Measurements from ENCODE around the gene ABHD17A.
A peak's percentile ranks its signal among the peaks of the same experiment; 100 is the strongest.

The ABHD17A gene

DNA sequence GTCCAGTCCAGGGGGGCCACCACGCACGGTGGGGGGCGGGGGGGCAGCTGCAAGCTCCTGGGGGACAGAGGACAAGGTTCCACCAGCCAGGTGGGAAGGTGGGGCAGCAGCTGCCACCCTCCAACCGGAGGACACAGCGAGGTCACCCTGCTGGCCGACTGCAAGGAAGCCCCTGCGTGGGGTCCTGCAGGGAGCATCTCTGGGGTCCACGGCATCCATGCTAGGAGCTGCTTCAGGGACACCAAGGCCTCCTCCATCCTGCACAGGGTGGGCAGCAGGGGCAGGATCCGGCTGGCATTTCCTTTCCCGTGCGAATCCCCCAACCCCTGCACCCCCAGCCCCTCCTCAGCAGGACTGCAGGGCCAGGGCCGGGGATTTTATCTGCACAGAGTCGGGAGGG is 13.7 kb downstream of the ABHD17A start:
- peak overlapping the region; percentile 98 for H3K27ac ChIP-seq
- TF ChIP-seq, protein P1, sequence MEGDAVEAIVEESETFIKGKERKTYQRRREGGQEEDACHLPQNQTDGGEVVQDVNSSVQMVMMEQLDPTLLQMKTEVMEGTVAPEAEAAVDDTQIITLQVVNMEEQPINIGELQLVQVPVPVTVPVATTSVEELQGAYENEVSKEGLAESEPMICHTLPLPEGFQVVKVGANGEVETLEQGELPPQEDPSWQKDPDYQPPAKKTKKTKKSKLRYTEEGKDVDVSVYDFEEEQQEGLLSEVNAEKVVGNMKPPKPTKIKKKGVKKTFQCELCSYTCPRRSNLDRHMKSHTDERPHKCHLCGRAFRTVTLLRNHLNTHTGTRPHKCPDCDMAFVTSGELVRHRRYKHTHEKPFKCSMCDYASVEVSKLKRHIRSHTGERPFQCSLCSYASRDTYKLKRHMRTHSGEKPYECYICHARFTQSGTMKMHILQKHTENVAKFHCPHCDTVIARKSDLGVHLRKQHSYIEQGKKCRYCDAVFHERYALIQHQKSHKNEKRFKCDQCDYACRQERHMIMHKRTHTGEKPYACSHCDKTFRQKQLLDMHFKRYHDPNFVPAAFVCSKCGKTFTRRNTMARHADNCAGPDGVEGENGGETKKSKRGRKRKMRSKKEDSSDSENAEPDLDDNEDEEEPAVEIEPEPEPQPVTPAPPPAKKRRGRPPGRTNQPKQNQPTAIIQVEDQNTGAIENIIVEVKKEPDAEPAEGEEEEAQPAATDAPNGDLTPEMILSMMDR (conservative IDR thresholded peaks at IDR 0.05), result no peak

DNA sequence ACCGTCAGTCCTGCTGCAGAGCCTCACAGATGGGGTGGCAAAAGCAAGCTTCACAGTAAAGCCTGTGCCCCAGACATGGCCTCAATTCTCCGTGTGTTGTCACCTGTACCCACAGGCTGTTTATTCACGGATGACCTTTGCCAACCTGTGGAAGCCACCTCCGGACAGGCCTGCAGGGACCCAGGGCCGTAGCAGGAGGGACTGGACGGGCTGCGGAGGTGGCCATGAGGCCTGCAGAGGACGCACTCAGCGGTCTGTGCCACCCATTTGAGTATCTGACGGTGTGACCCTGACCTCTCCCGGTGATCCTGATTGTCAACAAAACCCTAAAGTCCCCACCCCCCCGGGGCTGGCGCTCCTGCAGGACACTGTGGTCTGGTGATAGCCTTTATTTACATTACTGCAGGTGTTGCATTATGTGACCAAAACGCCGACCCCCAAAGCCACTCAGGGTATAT is 14.1 kb downstream of the ABHD17A start:
- peak overlapping the region; percentile 98 for H3K27ac ChIP-seq

DNA sequence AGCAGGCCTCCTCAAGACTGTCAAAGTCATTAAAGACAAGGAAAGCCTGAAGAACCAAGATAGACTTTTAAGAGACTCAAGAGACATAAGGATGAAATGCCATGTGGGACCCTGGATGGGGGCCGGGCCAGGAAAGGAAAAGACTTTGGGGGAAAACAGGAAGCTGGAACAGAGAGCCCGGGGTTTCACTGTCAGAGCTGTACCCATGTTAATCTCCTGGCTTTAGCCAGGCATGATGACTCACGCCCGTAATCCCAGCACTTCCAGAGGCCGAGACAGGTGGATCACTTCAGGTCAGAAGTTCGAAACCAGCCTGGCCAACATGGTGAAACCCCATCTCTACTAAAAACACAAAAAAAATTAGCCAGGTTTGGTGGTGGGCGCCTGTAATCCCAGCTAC is 16.3 kb downstream of the ABHD17A start:
- no peak overlapping the region for H3K27ac ChIP-seq
- TF ChIP-seq, protein P1 (conservative IDR thresholded peaks at IDR 0.05), result no peak

More for the DNA sequence above, 14.1 kb downstream of the ABHD17A start:
- TF ChIP-seq, protein P1 (conservative IDR thresholded peaks at IDR 0.05), result no peak

DNA sequence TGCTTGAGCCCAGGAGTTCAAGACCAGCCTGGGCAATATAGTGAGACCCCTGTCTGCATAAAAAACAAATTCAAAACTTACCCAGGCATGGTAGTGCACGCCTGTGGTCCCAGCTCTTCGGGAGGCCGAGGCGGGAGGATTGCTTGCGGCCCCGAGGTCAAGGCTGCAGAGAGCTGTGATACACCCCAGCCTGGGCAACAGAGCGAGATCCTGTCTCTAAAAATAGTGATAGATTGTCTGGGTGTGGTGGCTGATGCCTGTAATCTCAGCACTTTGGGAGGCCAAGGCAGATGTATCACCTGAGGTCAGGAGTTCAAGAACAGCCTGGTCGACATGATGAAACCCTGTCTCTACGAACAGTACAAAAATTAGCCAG is 18.0 kb downstream of the ABHD17A start:
- no peak overlapping the region for H3K27ac ChIP-seq
- TF ChIP-seq, protein P1 (conservative IDR thresholded peaks at IDR 0.05), result no peak

DNA sequence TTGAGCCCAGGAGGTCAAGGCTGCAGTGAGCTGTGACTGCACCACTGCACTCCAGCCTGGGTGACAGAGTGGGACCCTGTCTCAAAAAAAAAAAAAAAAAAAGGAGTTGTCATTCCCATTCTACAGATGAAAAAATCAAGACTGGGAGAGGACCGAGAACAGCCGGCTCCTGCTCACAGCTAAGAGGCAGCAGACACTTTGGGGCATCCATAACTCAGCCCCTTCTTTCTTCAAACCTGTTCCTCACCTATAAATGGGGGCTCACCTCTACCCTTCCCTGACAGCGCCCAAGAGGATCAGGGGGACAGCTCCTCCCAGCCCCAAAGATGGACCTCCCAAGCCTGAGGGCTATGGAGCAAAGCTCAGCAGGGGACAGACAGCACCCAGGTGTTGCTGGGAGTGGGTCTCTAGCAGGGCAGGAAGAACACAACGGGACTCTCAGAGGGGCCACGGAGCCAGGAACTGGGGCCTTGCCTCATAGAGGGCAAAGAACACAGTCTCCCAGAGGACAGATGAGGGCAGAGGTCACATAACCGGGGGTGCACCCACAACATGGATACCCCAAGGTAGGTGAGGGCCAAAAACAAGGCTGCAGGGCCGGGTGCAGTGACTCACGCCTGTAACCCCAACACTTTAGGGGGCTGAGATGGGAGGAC is 18.5 kb downstream of the ABHD17A start:
- H3K27ac ChIP-seq, result no peak overlapping the region
- TF ChIP-seq, protein P1 (conservative IDR thresholded peaks at IDR 0.05), result no peak

DNA sequence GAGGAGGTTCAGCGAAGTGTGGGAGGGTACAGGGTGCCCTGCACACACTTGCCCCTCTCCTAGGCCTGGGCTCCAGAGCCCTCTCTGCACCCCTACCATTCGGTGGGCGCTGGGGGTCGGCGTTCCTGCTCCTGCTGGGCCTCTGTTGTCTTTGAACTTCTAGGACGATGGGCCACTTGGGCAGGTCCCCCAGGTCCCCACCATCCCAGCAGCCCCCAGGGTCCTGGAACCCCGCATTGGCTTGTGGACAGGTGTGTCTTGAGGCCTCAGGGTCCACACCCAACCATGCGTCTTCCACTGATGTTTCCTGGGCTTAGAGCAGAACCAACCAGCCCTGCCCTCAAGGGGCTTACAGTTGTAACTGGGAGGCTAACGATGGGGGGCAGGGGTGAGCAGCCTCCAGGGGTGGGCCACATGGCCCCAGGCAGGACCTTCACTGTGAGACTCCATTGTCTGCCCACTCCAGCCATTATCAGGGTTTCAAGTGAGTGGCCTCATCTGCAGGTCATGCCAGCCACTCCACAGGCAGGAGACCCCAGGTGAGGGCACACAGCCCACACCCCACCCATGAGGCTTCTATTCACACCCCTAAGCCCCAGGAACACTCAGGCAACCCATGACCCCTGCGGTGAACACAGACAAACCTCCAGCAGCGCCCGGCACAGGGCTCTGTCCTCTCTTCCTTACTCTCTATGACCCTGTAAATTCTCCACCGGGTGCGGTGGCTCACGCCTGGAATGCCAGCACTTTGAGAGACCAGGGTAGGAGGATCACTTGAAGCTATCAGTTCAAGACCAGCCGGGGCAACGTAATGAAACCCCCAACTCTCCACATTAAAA is 19.9 kb downstream of the ABHD17A start:
- peak overlapping the region; percentile 96 for H3K27ac ChIP-seq
- TF ChIP-seq, protein P1 (conservative IDR thresholded peaks at IDR 0.05), result no peak

DNA sequence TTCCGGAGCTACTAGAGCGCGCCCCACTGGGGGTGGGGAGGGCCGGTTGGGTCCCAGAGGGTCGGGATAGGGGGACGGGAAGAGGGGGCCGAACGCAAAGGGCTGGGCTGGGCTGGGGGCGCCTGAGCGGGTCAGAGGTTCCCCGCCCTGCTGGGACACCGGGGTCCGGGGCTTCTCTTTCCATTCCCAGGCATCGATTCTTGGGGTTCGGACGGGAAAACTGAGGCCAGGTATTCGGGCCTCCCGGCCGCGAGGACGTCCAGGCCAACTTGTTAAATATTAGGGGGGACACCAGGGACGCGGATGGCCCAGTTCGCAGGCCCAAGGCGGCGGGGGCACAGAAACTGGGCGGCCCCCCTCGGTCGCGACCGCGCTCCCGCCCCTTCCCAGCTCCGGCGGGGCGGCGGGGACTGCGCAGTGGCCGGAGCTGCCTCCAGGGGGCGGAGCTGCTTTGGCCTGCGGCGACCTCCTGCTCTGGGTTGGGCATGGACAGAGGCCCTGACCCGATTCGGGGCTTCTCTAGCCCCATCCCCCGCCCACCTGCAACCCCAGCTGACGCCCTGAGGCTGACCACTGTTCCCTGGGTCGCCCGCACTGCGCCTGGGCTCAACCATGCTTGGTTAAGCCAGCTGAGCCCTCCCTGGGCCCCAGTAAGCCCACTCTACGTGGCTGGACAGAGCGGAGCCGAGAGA is 20.7 kb downstream of the ABHD17A start:
- TF ChIP-seq, protein P1 (conservative IDR thresholded peaks at IDR 0.05), result peak; percentile 83
- H3K27ac ChIP-seq, result peak overlapping the region; percentile 96
